HCT116 (cell line): Measurements from ENCODE around the gene VIPR1. TPM values are rescaled to one million over a fixed set of nuclear protein-coding genes. Genes with fewer than 3 reads are reported as not detected.

Experiments
- ATAC-seq: fragments of 200-7000 bp; cut with Tn5 transposase; 2 replicates; pipeline ENCODE4 v1.9.1; 2020; ENCODE audit warnings: mild to moderate bottlenecking, moderate library complexity
- BruUV-seq: library from RNA; stranded (reverse); fragments of 400-500 nt; replicated peaks from 2 replicates; lab custom pipeline; 2021; lab: Mats Ljungman, UMichigan
- CTCF ChIA-PET: fragments of 300-600 bp; sonication (Branson Sonifier 250); formaldehyde crosslinking; loops from one replicate; lab custom pipeline; 2021; ENCODE audit warnings: antibody characterized with exemption; lab: Charles Lee
- POLR2A ChIA-PET: fragments of 300-600, 350-600 bp; sonication (Branson Sonifier 250); formaldehyde crosslinking; loops from one replicate; lab custom pipeline; 2021; ENCODE audit warnings: antibody characterized with exemption; lab: Charles Lee
- RAD21 ChIA-PET, 2 experiments: fragments of 300-600 bp; sonication (Branson Sonifier 250); formaldehyde crosslinking; loops; one replicate each; lab custom pipeline; 2023; ENCODE audit warnings: low total read pairs in 2 of 2; ENCODE audit not compliant: uncharacterized antibody in 2 of 2, unreplicated experiment in 2 of 2, low non-redundant PET in 1 of 2; lab: Charles Lee
- DNase-seq: peaks from one replicate; pipeline ENCODE4 v3.0.0-alpha.2; 2010; ENCODE audit warnings: low read depth, low spot score
- H2AFZ ChIP-seq: fragments of 200-600 bp; shearing (Covaris generic), sonication (generic); 2 replicates; pipeline ENCODE4 v1.6.1; 2017; ENCODE audit warnings: low read depth, mixed run types, mixed read lengths, antibody characterized with exemption, low read length; ENCODE audit not compliant: poor library complexity, severe bottlenecking
- H3K27ac ChIP-seq: 2 replicates; pipeline ENCODE4 v1.5.1; 2012; ENCODE audit warnings: low read depth, low read length
- H3K27me3 ChIP-seq: fragments of 200-600 bp; sonication (generic); 2 replicates; pipeline ENCODE4 v1.6.1; 2016; ENCODE audit warnings: mixed run types, low read length, mixed read lengths; ENCODE audit not compliant: insufficient read depth
- H3K36me3 ChIP-seq, 2 experiments: fragments of 200-500 bp in 1 of 2; fragments of 200-600 bp in 1 of 2; sonication (Bioruptor generic) in 1 of 2; sonication (generic) in 1 of 2; 2 replicates each; pipeline versions ENCODE4 v1.5.1 to v1.6.1; 2014 to 2016; ENCODE audit warnings: low read length in 2 of 2, inconsistent platforms in 1 of 2, mixed read lengths in 1 of 2, mixed run types in 1 of 2; ENCODE audit not compliant: insufficient read depth in 2 of 2, control insufficient read depth in 1 of 2
- H3K4me1 ChIP-seq, 2 experiments: fragments of 200-600 bp in 1 of 2; sonication (generic) in 1 of 2; 2 replicates each; pipeline versions ENCODE4 v1.5.1 to v1.6.1; 2012 to 2017; ENCODE audit warnings: low read length in 2 of 2, inconsistent platforms in 1 of 2, mild to moderate bottlenecking in 1 of 2, mixed read lengths in 1 of 2, mixed run types in 1 of 2, moderate library complexity in 1 of 2; ENCODE audit not compliant: insufficient read depth in 2 of 2, control insufficient read depth in 1 of 2
- H3K4me2 ChIP-seq: fragments of 200-600 bp; sonication (generic); 2 replicates; pipeline ENCODE4 v1.6.1; 2017; ENCODE audit warnings: mixed run types, low read length, mixed read lengths
- H3K4me3 ChIP-seq, 2 experiments: fragments of 200-600 bp in 1 of 2; sonication (generic) in 1 of 2; replicated peaks in 1 of 2; 2 replicates each; pipeline ENCODE4 v1.5.1; 2011 to 2016; ENCODE audit warnings: low read length in 2 of 2, control low read depth in 1 of 2, low read depth in 1 of 2, mild to moderate bottlenecking in 1 of 2, mixed read lengths in 1 of 2, mixed run types in 1 of 2
- H3K79me2 ChIP-seq: fragments of 200-600 bp; sonication (generic); 2 replicates; pipeline ENCODE4 v1.6.1; 2017; ENCODE audit warnings: mild to moderate bottlenecking, mixed run types, low read length, moderate library complexity, mixed read lengths; ENCODE audit not compliant: insufficient read depth
- H3K9ac ChIP-seq: fragments of 200-600 bp; sonication (generic); 2 replicates; pipeline ENCODE4 v1.6.1; 2016; ENCODE audit warnings: low read length, mixed read lengths
- H3K9me2 ChIP-seq: fragments of 200-600 bp; sonication (generic), shearing (Covaris generic); 2 replicates; pipeline ENCODE4 v1.6.1; 2017; ENCODE audit warnings: mixed run types, mild to moderate bottlenecking, moderate library complexity; ENCODE audit not compliant: insufficient read depth
- H3K9me3 ChIP-seq, 2 experiments: fragments of 200-500 bp in 1 of 2; fragments of 200-600 bp in 1 of 2; sonication (Bioruptor generic) in 1 of 2; sonication (generic) in 1 of 2; 2 replicates each; pipeline ENCODE4 v1.6.1; 2014 to 2017; ENCODE audit warnings: low read length in 2 of 2, mixed read lengths in 2 of 2, inconsistent platforms in 1 of 2, low read depth in 1 of 2, mild to moderate bottlenecking in 1 of 2, mixed run types in 1 of 2, moderate library complexity in 1 of 2; ENCODE audit not compliant: control insufficient read depth in 1 of 2, insufficient read depth in 1 of 2
- H4K20me1 ChIP-seq: fragments of 200-600 bp; sonication (generic), shearing (Covaris generic); 2 replicates; pipeline ENCODE4 v1.6.1; 2017; ENCODE audit warnings: mixed run types, mild to moderate bottlenecking, moderate library complexity; ENCODE audit not compliant: insufficient read depth
- ATF3 ChIP-seq: IDR thresholded peaks from 2 replicates; pipeline ENCODE4 v1.6.1; 2012
- CBX3 ChIP-seq: IDR thresholded peaks from 2 replicates; pipeline ENCODE4 v1.6.1; 2012; ENCODE audit warnings: low read depth
- CEBPB ChIP-seq: IDR thresholded peaks from 2 replicates; pipeline ENCODE4 v1.6.1; 2012; ENCODE audit warnings: low read depth
- EZH2 ChIP-seq: fragments of 200-600 bp; sonication (generic); IDR thresholded peaks from 2 replicates; pipeline ENCODE4 v1.6.1; 2017; ENCODE audit warnings: antibody characterized with exemption, mixed run types
- EZH2phosphoT487 ChIP-seq: fragments of 200-600 bp; IDR thresholded peaks from 2 replicates; pipeline ENCODE4 v1.6.1; 2018; ENCODE audit warnings: antibody characterized with exemption, borderline replicate concordance
- MAX ChIP-seq: IDR thresholded peaks from 2 replicates; pipeline ENCODE4 v1.6.1; 2012
- SIN3A ChIP-seq: IDR thresholded peaks from 2 replicates; pipeline ENCODE4 v1.6.1; 2012; ENCODE audit warnings: low read depth
- SP1 ChIP-seq: IDR thresholded peaks from 2 replicates; pipeline ENCODE4 v1.6.1; 2012; ENCODE audit warnings: low read depth
- SRF ChIP-seq: IDR thresholded peaks from 2 replicates; pipeline ENCODE4 v1.6.1; 2012; ENCODE audit warnings: low read depth
- TCF7L2 ChIP-seq: IDR thresholded peaks from 2 replicates; pipeline ENCODE4 v1.7.0; 2011; ENCODE audit warnings: borderline replicate concordance, inconsistent platforms; ENCODE audit not compliant: insufficient read depth, insufficient read length; ENCODE audit errors: extremely low read depth
- YY1 ChIP-seq: IDR thresholded peaks from 2 replicates; pipeline ENCODE4 v1.6.1; 2011; ENCODE audit warnings: low read length, low read depth, moderate library complexity, mild to moderate bottlenecking; ENCODE audit not compliant: insufficient replicate concordance; ENCODE audit errors: extremely low read depth
- ZBTB33 ChIP-seq: IDR thresholded peaks from 2 replicates; pipeline ENCODE4 v1.6.1; 2011; ENCODE audit warnings: mild to moderate bottlenecking, low read length, moderate library complexity; ENCODE audit not compliant: insufficient replicate concordance; ENCODE audit errors: extremely low read depth
- ZFX ChIP-seq: fragments of 450-650 bp; IDR thresholded peaks from 2 replicates; pipeline ENCODE4 v1.6.1; 2017
- ZNF274 ChIP-seq: fragments of 200-500 bp; sonication (Bioruptor generic); IDR thresholded peaks from 2 replicates; pipeline ENCODE4 v1.6.1; 2014; ENCODE audit warnings: mild to moderate bottlenecking, low read depth, low read length, inconsistent platforms
- intact Hi-C: fragments of 100-400 bp; cut with micrococcal nuclease; formaldehyde crosslinking; loops from 2 replicates; pipeline ENCODE4 v1.10.0; 2022
- total RNA-seq: library from RNA; stranded (reverse); gene quantifications from one replicate; pipeline ENCODE4 v1.2.1, GENCODE V29; 2021; ENCODE audit not compliant: unreplicated experiment

VIPR1 gene
- total RNA-seq, 1 experiment from 2014 or later, result 9.6 TPM

- BruUV-seq, result no TSS peak
- ATAC-seq (no peak), DNase-seq (no peak)
- H3K9me2 ChIP-seq, result 0 out of 2 replicates have a peak, but pooled peaks cover 3% of the 10 kb centered on the region
- intact Hi-C loops, result no loop called here
- no peaks in the 10 kb centered on the region for H3K79me2 ChIP-seq
- no peak overlapping the region for H3K27ac ChIP-seq
- H4K20me1 ChIP-seq, result no peaks in the 10 kb centered on the region
- RAD21 ChIA-PET, result no interaction called here
- H3K27me3 ChIP-seq, result no peaks in the 10 kb centered on the region
- TF ChIP-seq MAX (no peak), SP1 (no peak), ZFX (no peak), ZNF274 (no peak), ZBTB33 (no peak), EZH2phosphoT487 (no peak), ATF3 (no peak), YY1 (no peak)
- no peaks in the 10 kb centered on the region for H3K36me3 ChIP-seq
- no peak overlapping the region for H2AFZ ChIP-seq
- H3K9me3 ChIP-seq, result no peaks in the 10 kb centered on the region
- POLR2A ChIA-PET, result no interaction called here
- H3K9ac ChIP-seq, result no peak overlapping the region
- no peak overlapping the region for H3K4me3 ChIP-seq
- CTCF ChIA-PET, result no interaction called here
- H3K4me2 ChIP-seq, result no peak overlapping the region
- no peaks in the 10 kb centered on the region for H3K4me1 ChIP-seq
Observed at GRCh38 chr3:42461762-42462161, 40.7 kb upstream of the VIPR1 start.

- Histone ChIP-seq H3K4me3 (no peak overlapping the region), H4K20me1 (no peaks in the 10 kb centered on the region), H3K27ac (no peak overlapping the region), H3K4me1 (no peaks in the 10 kb centered on the region), H3K9me3 (no peaks in the 10 kb centered on the region), H3K27me3 (no peaks in the 10 kb centered on the region), H2AFZ (no peak overlapping the region), H3K4me2 (no peak overlapping the region), H3K79me2 (no peaks in the 10 kb centered on the region), H3K9ac (no peak overlapping the region), H3K9me2 (0 out of 2 replicates have a peak, but pooled peaks cover 3% of the 10 kb centered on the region), H3K36me3 (no peaks in the 10 kb centered on the region)
- intact Hi-C loops, result no loop called here
- ATAC-seq (no peak), DNase-seq (no peak)
- no TSS peak for BruUV-seq
- ChIA-PET POLR2A (no interaction called here), CTCF (no interaction called here), RAD21 (no interaction called here)
- TF ChIP-seq SIN3A (no peak), TCF7L2 (no peak), YY1 (no peak), ATF3 (no peak), MAX (no peak), CEBPB (no peak), CBX3 (no peak), SRF (no peak), ZBTB33 (no peak), EZH2 (no peak)
Observed at GRCh38 chr3:42463093-42463492, 39.4 kb upstream of the VIPR1 start.
